GM20000 (cell line): Measurements from ENCODE around the gene VMAC.

Source experiments
- DNase-seq: peaks from one replicate; pipeline ENCODE4 v3.0.0; 2012; ENCODE audit warnings: low spot score
- CTCF ChIP-seq: IDR thresholded peaks from 2 replicates; pipeline ENCODE4 v1.5.1; 2012; ENCODE audit warnings: mild to moderate bottlenecking, control low read depth; ENCODE audit errors: extremely low read depth, missing control alignments

Gene VMAC

DNA sequence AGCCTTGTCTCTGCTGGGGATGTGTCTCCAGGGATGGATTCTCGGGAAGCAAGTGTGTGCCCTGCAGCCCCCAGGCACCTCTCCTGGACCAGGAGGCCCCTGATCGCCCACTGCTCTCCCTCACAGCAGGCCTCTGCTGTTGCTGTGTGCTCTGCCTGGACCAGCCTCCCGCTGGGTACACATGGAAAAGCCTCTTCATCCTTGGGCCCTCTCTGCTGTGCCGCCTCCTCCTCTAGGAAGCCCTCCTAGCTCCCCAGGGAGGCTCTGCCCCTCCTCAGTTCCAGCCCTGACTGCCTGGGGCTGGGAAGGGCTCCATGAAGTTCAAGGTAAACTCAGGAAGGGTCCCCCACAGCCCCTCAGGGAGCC is 13.1 kb upstream of the VMAC start:
- no peak for TF ChIP-seq CTCF
- DNase-seq: no peak

DNA sequence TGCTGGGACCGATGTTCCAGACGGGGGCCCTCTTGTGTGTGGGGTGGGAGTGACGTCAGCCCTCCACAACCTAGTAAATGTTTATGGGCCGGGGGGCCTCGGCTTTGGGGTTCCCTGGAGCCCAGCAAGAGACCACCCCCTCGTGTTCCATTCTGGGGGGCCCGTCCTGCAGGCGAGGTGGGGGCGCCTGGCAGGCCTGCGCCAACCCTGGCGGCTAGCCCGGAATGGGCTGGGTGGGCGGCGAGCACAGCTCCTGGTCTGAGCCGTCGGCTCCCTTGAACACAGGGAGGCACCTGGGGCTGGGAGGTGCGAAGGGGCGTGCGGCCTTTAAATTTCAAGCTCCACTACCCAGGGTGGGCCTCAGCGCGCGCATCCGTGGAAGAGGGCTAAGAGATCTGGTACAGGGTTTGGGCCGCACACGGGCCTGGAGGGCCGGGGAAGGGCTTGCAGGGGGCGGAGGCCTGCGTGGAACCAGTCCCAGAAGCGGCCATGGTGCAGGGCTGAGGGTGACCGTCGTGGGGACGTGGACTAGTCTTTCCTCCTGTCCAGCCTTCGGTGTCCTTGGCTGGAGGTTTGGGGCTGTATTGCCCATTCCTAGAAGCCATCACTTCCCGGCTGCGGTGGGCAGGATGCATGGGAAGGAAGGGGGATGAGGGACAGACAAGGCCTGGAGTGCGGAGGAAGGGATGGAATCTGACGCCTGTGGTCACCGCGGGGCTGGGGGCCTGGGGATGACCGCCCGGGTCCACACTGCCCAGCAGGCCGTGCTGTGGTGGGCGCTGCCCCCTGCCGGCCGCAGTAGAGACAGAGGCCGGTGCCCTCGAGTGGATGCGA is 12.5 kb upstream of the VMAC start:
- TF ChIP-seq CTCF: peak; percentile 1
- peak; percentile 63 for DNase-seq

DNA sequence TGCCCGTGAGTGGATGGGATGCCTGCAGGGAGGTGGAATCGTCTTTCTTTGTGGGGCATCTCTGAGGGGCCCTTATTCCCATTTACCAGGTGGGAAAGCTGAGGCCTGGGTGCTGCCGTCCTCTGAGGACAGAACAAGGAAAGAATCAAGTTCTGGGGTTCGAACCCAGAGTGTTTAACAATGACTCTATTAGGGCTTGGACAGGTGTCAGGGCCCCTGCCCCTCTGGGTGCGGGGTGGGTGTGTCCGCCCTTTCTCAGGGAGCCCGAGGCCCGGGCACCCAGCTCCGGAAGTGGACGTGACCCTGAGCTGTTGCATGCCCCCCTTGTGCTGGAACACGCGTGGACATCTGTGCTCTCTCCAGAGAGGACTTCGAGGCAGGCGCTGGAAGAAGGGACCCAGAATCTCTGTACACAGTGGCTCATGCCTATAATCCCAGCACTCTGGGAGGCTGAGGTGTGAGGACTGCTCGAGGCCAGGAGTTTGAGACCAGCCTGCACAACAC is 11.8 kb upstream of the VMAC start:
- DNase-seq: no peak
- no peak for TF ChIP-seq CTCF

GRCh38 chr19:5893296-5893903 is 11.3 kb upstream of the VMAC start:
- no peak for DNase-seq
- TF ChIP-seq CTCF: no peak

GRCh38 chr19:5893907-5894703 is 10.6 kb upstream of the VMAC start:
- DNase-seq: no peak
- TF ChIP-seq CTCF: no peak

DNA sequence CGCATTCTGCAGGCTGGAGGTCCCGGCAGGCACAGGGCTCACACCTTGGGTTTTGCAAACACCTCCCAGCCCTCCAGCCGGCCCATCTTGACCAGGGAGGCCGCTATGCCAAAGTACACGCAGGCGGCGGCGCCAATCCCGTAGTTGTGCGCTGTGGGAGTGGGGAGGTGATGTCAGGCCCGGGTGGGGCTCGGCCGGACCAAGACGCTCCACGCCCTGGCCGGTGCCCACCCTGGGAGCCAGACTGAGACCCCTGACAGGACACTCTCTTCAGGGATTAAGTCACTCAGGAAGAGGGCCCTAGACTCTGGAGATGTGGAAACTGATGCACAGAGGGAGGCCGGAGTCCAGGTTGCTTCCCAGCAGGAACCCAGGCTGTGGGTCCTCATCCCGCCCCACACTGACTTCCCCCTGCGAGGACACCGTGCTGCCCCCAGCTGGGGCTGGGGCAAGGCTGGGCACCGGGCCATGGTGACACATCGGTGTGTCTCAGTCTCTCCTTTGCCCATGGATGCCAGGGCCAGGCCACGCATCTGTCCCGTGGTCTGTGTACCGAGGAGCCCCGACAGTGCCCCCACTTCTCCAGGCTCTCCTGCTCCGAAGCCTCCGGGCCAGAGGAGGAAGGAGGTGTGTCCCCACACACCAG is 9.8 kb upstream of the VMAC start:
- no peak for TF ChIP-seq CTCF
- DNase-seq: no peak
